HAP-1 (cell line): ENCODE measurements around the gene UPF1.

Experiments used
- DNase-seq, 2 experiments: peaks; one replicate each; pipeline ENCODE4 v3.0.0-alpha.2; 2016 to 2020; ENCODE audit warnings: low spot score in 2 of 2
- H3K27me3 ChIP-seq: fragments of 250-450 bp; sonication (Bioruptor Pico); 2 replicates; pipeline ENCODE4 v1.5.1; 2020; ENCODE audit warnings: low read depth, mild to moderate bottlenecking, moderate library complexity
- H3K36me3 ChIP-seq: fragments of 250-450 bp; sonication (Bioruptor Pico); replicated peaks from 2 replicates; pipeline ENCODE4 v1.5.1; 2020; ENCODE audit warnings: mild to moderate bottlenecking
- H3K4me1 ChIP-seq: fragments of 250-450 bp; sonication (Bioruptor Pico); 2 replicates; pipeline ENCODE4 v1.5.1; 2020; ENCODE audit warnings: mild to moderate bottlenecking
- H3K4me3 ChIP-seq: fragments of 250-450 bp; sonication (Bioruptor Pico); 2 replicates; pipeline ENCODE4 v1.5.1; 2020; ENCODE audit warnings: mild to moderate bottlenecking, moderate library complexity
- H3K9me3 ChIP-seq: fragments of 250-450 bp; sonication (Bioruptor Pico); 2 replicates; pipeline ENCODE4 v1.5.1; 2020; ENCODE audit warnings: mild to moderate bottlenecking, moderate library complexity
- in situ Hi-C: fragments of 300-500 bp; cut with MboI; formaldehyde crosslinking; loops from 3 replicates; pipeline ENCODE4 v1.14.3; 2020; ENCODE audit warnings: low sequenced_read_pairs, inconsistent platforms, mixed read lengths

Gene UPF1

GRCh38 chr19:18839465-18840287, 7.9 kb downstream of the UPF1 start:
- in situ Hi-C loops: no loop called here
- DNase-seq: no peak
- Histone ChIP-seq H3K36me3 (peaks cover 42% of the 10 kb centered on the region), H3K4me3 (no peak overlapping the region), H3K27me3 (no peaks in the 10 kb centered on the region), H3K4me1 (peaks cover 3% of the 10 kb centered on the region), H3K9me3 (no peaks in the 10 kb centered on the region)

- Histone ChIP-seq H3K4me1 (no peaks in the 10 kb centered on the region; the same call in 1 of the 2 replicates), H3K27me3 (no peaks in the 10 kb centered on the region), H3K4me3 (no peak overlapping the region), H3K9me3 (no peaks in the 10 kb centered on the region), H3K36me3 (peaks cover 33% of the 10 kb centered on the region)
- in situ Hi-C loops: no loop called here
- no peak for DNase-seq
Observed at GRCh38 chr19:18840288-18841267, 8.8 kb downstream of the UPF1 start.

GRCh38 chr19:18841400-18841799, 9.6 kb downstream of the UPF1 start:
- DNase-seq: no peak
- no peak overlapping the region for H3K4me3 ChIP-seq
- peaks cover 25% of the 10 kb centered on the region for H3K36me3 ChIP-seq
- in situ Hi-C loops: no loop called here
- H3K9me3 ChIP-seq: no peaks in the 10 kb centered on the region
- H3K4me1 ChIP-seq: no peaks in the 10 kb centered on the region; the same call in 1 of the 2 replicates
- no peaks in the 10 kb centered on the region for H3K27me3 ChIP-seq

GRCh38 chr19:18842166-18842565, 10.4 kb downstream of the UPF1 start:
- peaks cover 25% of the 10 kb centered on the region for H3K36me3 ChIP-seq
- no peaks in the 10 kb centered on the region for H3K27me3 ChIP-seq
- in situ Hi-C loops: no loop called here
- DNase-seq: no peak
- no peak overlapping the region for H3K4me3 ChIP-seq
- no peaks in the 10 kb centered on the region for H3K9me3 ChIP-seq
- no peaks in the 10 kb centered on the region for H3K4me1 ChIP-seq

GRCh38 chr19:18843960-18844359, 12.2 kb downstream of the UPF1 start:
- no peaks in the 10 kb centered on the region for H3K4me1 ChIP-seq
- peaks cover 25% of the 10 kb centered on the region for H3K36me3 ChIP-seq
- DNase-seq: no peak
- no peaks in the 10 kb centered on the region for H3K9me3 ChIP-seq
- no peak overlapping the region for H3K4me3 ChIP-seq
- in situ Hi-C loops: no loop called here
- no peaks in the 10 kb centered on the region for H3K27me3 ChIP-seq

- Histone ChIP-seq H3K27me3 (no peaks in the 10 kb centered on the region), H3K36me3 (peaks cover 28% of the 10 kb centered on the region), H3K4me1 (no peaks in the 10 kb centered on the region), H3K4me3 (no peak overlapping the region), H3K9me3 (no peaks in the 10 kb centered on the region)
- in situ Hi-C loops: no loop called here
- no peak for DNase-seq
Observed at GRCh38 chr19:18844806-18845329, 13.1 kb downstream of the UPF1 start.

- Histone ChIP-seq H3K4me1 (no peaks in the 10 kb centered on the region), H3K36me3 (peaks cover 39% of the 10 kb centered on the region), H3K4me3 (no peak overlapping the region), H3K9me3 (no peaks in the 10 kb centered on the region), H3K27me3 (no peaks in the 10 kb centered on the region)
- no peak for DNase-seq
- in situ Hi-C loops: no loop called here
Observed at GRCh38 chr19:18845961-18846360, 14.2 kb downstream of the UPF1 start.

- in situ Hi-C loops: no loop called here
- H3K9me3 ChIP-seq: no peaks in the 10 kb centered on the region
- peak; percentile 60 to 84 for DNase-seq
- H3K27me3 ChIP-seq: no peaks in the 10 kb centered on the region
- H3K4me3 ChIP-seq: no peak overlapping the region
- H3K4me1 ChIP-seq: no peaks in the 10 kb centered on the region
- H3K36me3 ChIP-seq: peaks cover 50% of the 10 kb centered on the region
Observed at GRCh38 chr19:18846862-18847548, 15.2 kb downstream of the UPF1 start.

- no peak for DNase-seq
- Histone ChIP-seq H3K36me3 (peaks cover 55% of the 10 kb centered on the region), H3K27me3 (no peaks in the 10 kb centered on the region), H3K9me3 (no peaks in the 10 kb centered on the region), H3K4me3 (no peak overlapping the region), H3K4me1 (no peaks in the 10 kb centered on the region)
- in situ Hi-C loops: no loop called here
Observed at GRCh38 chr19:18847549-18848463, 16.0 kb downstream of the UPF1 start.

GRCh38 chr19:18848878-18849661, 17.3 kb downstream of the UPF1 start:
- DNase-seq: no peak
- H3K4me3 ChIP-seq: no peak overlapping the region
- in situ Hi-C loops: no loop called here
- no peaks in the 10 kb centered on the region for H3K4me1 ChIP-seq
- H3K9me3 ChIP-seq: no peaks in the 10 kb centered on the region
- no peaks in the 10 kb centered on the region for H3K27me3 ChIP-seq
- peaks cover 68% of the 10 kb centered on the region for H3K36me3 ChIP-seq

GRCh38 chr19:18849838-18850400, 18.2 kb downstream of the UPF1 start:
- no peaks in the 10 kb centered on the region for H3K9me3 ChIP-seq
- in situ Hi-C loops: loop anchor here (10.0 kb wide), 1 partner anchor 395 kb away; no protein-coding TSS in a partner anchor
- no peak overlapping the region for H3K4me3 ChIP-seq
- H3K27me3 ChIP-seq: no peaks in the 10 kb centered on the region
- DNase-seq: no peak
- H3K36me3 ChIP-seq: peaks cover 76% of the 10 kb centered on the region
- no peaks in the 10 kb centered on the region for H3K4me1 ChIP-seq
